ENCODE data around the gene SCFD2.

DNA sequence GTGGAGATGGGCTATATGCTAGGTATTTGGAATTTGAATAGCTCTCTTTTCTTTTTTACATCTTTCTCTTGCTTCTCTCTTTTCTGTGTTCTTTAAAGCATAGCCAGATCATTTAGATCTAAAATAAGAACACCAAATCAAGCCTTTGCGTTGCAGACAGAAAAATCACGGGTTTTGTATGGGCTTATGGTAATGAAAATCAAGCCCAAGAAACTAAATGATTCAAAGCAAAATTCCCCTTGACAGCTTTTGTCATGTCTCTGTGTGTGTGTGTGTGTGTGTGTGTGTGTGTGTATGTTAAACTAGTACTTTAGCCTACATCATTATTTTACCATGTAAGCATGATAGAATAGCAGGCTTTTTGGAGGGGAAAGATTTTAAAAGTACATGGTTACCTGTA, 505.5 kb downstream of the SCFD2 start:
- TF ChIP-seq, protein P1, sequence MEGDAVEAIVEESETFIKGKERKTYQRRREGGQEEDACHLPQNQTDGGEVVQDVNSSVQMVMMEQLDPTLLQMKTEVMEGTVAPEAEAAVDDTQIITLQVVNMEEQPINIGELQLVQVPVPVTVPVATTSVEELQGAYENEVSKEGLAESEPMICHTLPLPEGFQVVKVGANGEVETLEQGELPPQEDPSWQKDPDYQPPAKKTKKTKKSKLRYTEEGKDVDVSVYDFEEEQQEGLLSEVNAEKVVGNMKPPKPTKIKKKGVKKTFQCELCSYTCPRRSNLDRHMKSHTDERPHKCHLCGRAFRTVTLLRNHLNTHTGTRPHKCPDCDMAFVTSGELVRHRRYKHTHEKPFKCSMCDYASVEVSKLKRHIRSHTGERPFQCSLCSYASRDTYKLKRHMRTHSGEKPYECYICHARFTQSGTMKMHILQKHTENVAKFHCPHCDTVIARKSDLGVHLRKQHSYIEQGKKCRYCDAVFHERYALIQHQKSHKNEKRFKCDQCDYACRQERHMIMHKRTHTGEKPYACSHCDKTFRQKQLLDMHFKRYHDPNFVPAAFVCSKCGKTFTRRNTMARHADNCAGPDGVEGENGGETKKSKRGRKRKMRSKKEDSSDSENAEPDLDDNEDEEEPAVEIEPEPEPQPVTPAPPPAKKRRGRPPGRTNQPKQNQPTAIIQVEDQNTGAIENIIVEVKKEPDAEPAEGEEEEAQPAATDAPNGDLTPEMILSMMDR (IDR thresholded peaks at IDR 0.05; ENCODE audit: control extremely low read depth in 1 of 3, insufficient read depth in 1 of 3, low read depth in 1 of 3, low read length in 3 of 3) = no peak
- TF ChIP-seq POLR2AphosphoS5 (IDR thresholded peaks at IDR 0.05; ENCODE audit: low read depth, low read length) (no peak), KDM1A (IDR thresholded peaks at IDR 0.05; ENCODE audit: borderline replicate concordance, low read length) (no peak), JUN (IDR thresholded peaks at IDR 0.05; ENCODE audit: low read depth, low read length) (no peak), EP300 (IDR thresholded peaks at IDR 0.05; ENCODE audit: borderline replicate concordance in 1 of 2, low read depth in 2 of 2, low read length in 2 of 2) (no peak), TBP (IDR thresholded peaks at IDR 0.05; ENCODE audit: low read depth, low read length) (no peak), SIN3A (conservative IDR thresholded peaks at IDR 0.05 in 1 of 2, IDR thresholded peaks at IDR 0.05 in 1 of 2; ENCODE audit: low read depth in 1 of 2, low read length in 2 of 2) (no peak), SUZ12 (IDR thresholded peaks at IDR 0.05; ENCODE audit: low read length) (no peak), JUND (IDR thresholded peaks at IDR 0.05; ENCODE audit: low read length) (no peak)
- TF ChIP-seq, protein P2, sequence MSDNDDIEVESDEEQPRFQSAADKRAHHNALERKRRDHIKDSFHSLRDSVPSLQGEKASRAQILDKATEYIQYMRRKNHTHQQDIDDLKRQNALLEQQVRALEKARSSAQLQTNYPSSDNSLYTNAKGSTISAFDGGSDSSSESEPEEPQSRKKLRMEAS (IDR thresholded peaks at IDR 0.05) = no peak
- TF ChIP-seq, protein P3, sequence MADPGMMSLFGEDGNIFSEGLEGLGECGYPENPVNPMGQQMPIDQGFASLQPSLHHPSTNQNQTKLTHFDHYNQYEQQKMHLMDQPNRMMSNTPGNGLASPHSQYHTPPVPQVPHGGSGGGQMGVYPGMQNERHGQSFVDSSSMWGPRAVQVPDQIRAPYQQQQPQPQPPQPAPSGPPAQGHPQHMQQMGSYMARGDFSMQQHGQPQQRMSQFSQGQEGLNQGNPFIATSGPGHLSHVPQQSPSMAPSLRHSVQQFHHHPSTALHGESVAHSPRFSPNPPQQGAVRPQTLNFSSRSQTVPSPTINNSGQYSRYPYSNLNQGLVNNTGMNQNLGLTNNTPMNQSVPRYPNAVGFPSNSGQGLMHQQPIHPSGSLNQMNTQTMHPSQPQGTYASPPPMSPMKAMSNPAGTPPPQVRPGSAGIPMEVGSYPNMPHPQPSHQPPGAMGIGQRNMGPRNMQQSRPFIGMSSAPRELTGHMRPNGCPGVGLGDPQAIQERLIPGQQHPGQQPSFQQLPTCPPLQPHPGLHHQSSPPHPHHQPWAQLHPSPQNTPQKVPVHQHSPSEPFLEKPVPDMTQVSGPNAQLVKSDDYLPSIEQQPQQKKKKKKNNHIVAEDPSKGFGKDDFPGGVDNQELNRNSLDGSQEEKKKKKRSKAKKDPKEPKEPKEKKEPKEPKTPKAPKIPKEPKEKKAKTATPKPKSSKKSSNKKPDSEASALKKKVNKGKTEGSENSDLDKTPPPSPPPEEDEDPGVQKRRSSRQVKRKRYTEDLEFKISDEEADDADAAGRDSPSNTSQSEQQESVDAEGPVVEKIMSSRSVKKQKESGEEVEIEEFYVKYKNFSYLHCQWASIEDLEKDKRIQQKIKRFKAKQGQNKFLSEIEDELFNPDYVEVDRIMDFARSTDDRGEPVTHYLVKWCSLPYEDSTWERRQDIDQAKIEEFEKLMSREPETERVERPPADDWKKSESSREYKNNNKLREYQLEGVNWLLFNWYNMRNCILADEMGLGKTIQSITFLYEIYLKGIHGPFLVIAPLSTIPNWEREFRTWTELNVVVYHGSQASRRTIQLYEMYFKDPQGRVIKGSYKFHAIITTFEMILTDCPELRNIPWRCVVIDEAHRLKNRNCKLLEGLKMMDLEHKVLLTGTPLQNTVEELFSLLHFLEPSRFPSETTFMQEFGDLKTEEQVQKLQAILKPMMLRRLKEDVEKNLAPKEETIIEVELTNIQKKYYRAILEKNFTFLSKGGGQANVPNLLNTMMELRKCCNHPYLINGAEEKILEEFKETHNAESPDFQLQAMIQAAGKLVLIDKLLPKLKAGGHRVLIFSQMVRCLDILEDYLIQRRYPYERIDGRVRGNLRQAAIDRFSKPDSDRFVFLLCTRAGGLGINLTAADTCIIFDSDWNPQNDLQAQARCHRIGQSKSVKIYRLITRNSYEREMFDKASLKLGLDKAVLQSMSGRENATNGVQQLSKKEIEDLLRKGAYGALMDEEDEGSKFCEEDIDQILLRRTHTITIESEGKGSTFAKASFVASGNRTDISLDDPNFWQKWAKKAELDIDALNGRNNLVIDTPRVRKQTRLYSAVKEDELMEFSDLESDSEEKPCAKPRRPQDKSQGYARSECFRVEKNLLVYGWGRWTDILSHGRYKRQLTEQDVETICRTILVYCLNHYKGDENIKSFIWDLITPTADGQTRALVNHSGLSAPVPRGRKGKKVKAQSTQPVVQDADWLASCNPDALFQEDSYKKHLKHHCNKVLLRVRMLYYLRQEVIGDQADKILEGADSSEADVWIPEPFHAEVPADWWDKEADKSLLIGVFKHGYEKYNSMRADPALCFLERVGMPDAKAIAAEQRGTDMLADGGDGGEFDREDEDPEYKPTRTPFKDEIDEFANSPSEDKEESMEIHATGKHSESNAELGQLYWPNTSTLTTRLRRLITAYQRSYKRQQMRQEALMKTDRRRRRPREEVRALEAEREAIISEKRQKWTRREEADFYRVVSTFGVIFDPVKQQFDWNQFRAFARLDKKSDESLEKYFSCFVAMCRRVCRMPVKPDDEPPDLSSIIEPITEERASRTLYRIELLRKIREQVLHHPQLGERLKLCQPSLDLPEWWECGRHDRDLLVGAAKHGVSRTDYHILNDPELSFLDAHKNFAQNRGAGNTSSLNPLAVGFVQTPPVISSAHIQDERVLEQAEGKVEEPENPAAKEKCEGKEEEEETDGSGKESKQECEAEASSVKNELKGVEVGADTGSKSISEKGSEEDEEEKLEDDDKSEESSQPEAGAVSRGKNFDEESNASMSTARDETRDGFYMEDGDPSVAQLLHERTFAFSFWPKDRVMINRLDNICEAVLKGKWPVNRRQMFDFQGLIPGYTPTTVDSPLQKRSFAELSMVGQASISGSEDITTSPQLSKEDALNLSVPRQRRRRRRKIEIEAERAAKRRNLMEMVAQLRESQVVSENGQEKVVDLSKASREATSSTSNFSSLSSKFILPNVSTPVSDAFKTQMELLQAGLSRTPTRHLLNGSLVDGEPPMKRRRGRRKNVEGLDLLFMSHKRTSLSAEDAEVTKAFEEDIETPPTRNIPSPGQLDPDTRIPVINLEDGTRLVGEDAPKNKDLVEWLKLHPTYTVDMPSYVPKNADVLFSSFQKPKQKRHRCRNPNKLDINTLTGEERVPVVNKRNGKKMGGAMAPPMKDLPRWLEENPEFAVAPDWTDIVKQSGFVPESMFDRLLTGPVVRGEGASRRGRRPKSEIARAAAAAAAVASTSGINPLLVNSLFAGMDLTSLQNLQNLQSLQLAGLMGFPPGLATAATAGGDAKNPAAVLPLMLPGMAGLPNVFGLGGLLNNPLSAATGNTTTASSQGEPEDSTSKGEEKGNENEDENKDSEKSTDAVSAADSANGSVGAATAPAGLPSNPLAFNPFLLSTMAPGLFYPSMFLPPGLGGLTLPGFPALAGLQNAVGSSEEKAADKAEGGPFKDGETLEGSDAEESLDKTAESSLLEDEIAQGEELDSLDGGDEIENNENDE (IDR thresholded peaks at IDR 0.05; ENCODE audit: insufficient replicate concordance, low read length) = no peak
- TF ChIP-seq, protein P4, sequence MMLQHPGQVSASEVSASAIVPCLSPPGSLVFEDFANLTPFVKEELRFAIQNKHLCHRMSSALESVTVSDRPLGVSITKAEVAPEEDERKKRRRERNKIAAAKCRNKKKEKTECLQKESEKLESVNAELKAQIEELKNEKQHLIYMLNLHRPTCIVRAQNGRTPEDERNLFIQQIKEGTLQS (IDR thresholded peaks at IDR 0.05; ENCODE audit: insufficient read depth, low read depth, low read length) = no peak

All from H1 (cell line).